OCI-LY1 (cell line): ENCODE data around the gene FTCDNL1.

ENCODE experiments used
- CTCF ChIP-seq: fragments of 200-600 bp; sonication (generic), shearing (Covaris generic); IDR thresholded peaks from 2 replicates; pipeline ENCODE4 v1.5.1; 2017; ENCODE audit warnings: mild to moderate bottlenecking, antibody characterized with exemption, low read length, moderate library complexity, mixed read lengths
- EZH2 ChIP-seq: fragments of 200-600 bp; sonication (generic), shearing (Covaris generic); IDR thresholded peaks from 2 replicates; pipeline ENCODE4 v1.8.0; 2017; ENCODE audit warnings: borderline replicate concordance, mixed run types, mild to moderate bottlenecking, antibody characterized with exemption, low read length, moderate library complexity, mixed read lengths

DNA sequence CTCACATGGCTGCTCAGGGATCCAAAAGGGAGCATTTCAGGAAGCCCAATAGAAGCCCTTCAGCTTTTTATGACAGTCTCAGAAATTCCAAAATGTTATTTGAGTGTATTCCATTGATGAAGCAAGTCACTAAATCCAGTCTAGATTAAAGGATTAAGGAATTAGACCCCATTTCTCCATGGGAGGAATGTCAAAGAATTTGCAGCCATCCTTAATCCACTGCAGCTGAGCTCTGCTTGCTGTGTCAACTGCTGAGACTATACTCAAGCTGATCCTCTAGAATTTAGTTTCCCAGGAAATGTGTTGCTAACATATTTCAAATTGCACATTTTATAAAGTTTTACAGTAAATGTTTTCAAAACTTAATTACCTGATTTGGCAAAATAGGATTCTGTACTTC lies 31.7 kb upstream of the FTCDNL1 start:
- TF ChIP-seq CTCF (no peak), EZH2 (no peak)
